Nephron (organoid): ENCODE results near the gene MAPK8.
A peak's percentile ranks its signal among the peaks of the same experiment; 100 is the strongest.

Experiments
- H3K27ac Mint-ChIP-seq, 3 experiments: 2 replicates each; pipeline ENCODE4 v1.8.0; 2020; ENCODE audit warnings: mixed read lengths in 3 of 3, mild to moderate bottlenecking in 2 of 3, moderate library complexity in 1 of 3
- H3K27me3 Mint-ChIP-seq: 2 replicates; pipeline ENCODE4 v1.8.0; 2021; ENCODE audit warnings: low read depth, mild to moderate bottlenecking, moderate library complexity, mixed read lengths
- H3K36me3 Mint-ChIP-seq: 2 replicates; pipeline ENCODE4 v1.8.0; 2020; ENCODE audit warnings: low read depth, mixed read lengths
- H3K4me1 Mint-ChIP-seq: 2 replicates; pipeline ENCODE4 v1.8.0; 2020; ENCODE audit warnings: mixed read lengths
- H3K4me3 Mint-ChIP-seq, 3 experiments: 2 replicates each; pipeline ENCODE4 v1.8.0; 2020; ENCODE audit warnings: mild to moderate bottlenecking in 3 of 3, mixed read lengths in 3 of 3, moderate library complexity in 2 of 3
- H3K9me3 Mint-ChIP-seq: 2 replicates; pipeline ENCODE4 v1.8.0; 2020; ENCODE audit warnings: mixed read lengths
- TF ChIP-seq, protein P1 (sequence below), 3 experiments: fragments of 200-600 bp; sonication (generic); IDR thresholded peaks; one replicate each; pipeline ENCODE4 v1.5.0; 2021; ENCODE audit warnings: antibody characterized with exemption in 3 of 3; ENCODE audit not compliant: unreplicated experiment in 3 of 3

MAPK8 gene

DNA sequence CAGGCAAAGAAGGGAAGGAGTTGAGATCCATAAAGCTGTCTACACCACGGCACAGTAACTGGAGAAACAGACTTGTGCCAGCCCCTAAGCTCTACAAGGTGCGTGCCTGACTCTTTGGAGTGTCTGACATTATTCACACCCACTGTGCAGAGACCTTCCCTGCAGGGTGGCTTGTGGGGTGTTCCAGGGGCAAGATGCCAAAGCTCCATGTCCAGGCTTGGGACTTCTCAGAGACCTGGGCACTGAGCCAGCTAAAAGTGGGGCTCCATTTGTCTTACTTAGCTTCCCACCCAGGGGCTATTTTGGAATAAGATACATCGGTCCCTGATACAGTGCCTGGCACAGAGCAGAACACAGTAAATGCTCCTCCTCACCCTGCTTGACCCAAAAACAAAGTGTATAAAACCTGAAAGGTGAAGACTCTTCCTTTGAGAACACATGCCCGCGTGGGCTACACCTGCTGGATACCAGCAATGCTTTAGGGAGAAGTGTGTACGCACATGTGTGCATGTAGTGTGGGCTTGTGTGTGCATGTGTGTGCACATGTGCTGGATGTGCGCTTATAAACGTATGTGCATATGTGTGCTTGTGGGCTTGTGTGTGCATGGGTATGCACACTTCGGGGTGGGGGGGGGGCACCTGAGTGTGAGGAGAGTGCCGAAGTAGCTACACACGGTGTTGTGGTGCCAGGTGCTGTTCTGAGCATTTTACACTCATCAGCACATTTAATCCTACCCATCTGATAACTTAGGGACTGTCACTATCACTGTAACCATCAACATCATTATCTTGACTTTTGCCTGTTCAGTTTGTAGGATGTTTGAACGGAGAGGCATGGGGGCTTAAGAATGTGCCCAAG lies 155.4 kb downstream of the MAPK8 start:
- peaks cover 7% of the 10 kb centered on the region for H3K27me3 Mint-ChIP-seq
- no peak overlapping the region for H3K4me3 Mint-ChIP-seq
- peak overlapping the region in 2 of 3 experiments; percentile 49 to 66 for H3K27ac Mint-ChIP-seq
- H3K36me3 Mint-ChIP-seq, result no peaks in the 10 kb centered on the region
- H3K9me3 Mint-ChIP-seq, result no peaks in the 10 kb centered on the region
- H3K4me1 Mint-ChIP-seq, result peaks cover 27% of the 10 kb centered on the region
- TF ChIP-seq, protein P1, sequence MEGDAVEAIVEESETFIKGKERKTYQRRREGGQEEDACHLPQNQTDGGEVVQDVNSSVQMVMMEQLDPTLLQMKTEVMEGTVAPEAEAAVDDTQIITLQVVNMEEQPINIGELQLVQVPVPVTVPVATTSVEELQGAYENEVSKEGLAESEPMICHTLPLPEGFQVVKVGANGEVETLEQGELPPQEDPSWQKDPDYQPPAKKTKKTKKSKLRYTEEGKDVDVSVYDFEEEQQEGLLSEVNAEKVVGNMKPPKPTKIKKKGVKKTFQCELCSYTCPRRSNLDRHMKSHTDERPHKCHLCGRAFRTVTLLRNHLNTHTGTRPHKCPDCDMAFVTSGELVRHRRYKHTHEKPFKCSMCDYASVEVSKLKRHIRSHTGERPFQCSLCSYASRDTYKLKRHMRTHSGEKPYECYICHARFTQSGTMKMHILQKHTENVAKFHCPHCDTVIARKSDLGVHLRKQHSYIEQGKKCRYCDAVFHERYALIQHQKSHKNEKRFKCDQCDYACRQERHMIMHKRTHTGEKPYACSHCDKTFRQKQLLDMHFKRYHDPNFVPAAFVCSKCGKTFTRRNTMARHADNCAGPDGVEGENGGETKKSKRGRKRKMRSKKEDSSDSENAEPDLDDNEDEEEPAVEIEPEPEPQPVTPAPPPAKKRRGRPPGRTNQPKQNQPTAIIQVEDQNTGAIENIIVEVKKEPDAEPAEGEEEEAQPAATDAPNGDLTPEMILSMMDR (IDR thresholded peaks at IDR 0.05; ENCODE audit: unreplicated experiment in 3 of 3), result no peak

DNA sequence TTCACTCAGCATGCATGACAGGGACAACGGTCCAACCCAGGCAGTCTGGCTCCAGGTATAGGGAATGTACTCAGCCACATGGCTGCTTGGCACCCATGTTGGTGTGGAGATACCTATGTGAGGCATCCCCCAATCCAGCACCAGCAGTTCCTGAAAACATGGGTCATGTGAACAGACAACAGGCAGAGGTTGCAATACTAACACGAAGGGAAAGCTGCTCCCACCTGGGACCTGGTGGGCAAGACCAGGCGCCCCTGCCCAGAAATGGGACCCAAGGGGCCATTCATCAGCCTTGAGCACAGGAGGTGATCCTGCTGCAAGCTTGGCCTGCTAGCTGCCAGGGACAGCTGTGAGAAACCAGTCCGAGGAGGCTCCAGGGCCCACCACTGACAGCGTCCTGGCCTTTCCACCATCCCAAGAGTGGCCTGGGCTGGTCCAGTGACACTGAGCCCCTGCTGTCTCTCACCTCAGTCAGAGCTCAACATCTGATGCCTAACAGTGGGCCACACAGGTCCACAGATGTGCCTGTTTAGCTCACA lies 156.1 kb downstream of the MAPK8 start:
- Mint-ChIP-seq H3K27me3 (peaks cover 4% of the 10 kb centered on the region), H3K9me3 (no peaks in the 10 kb centered on the region), H3K4me1 (peaks cover 32% of the 10 kb centered on the region), H3K27ac (peak overlapping the region in 1 of 3 experiments; percentile 66), H3K36me3 (no peaks in the 10 kb centered on the region), H3K4me3 (no peak overlapping the region)
- TF ChIP-seq, protein P1 (IDR thresholded peaks at IDR 0.05; ENCODE audit: unreplicated experiment in 3 of 3), result no peak

DNA sequence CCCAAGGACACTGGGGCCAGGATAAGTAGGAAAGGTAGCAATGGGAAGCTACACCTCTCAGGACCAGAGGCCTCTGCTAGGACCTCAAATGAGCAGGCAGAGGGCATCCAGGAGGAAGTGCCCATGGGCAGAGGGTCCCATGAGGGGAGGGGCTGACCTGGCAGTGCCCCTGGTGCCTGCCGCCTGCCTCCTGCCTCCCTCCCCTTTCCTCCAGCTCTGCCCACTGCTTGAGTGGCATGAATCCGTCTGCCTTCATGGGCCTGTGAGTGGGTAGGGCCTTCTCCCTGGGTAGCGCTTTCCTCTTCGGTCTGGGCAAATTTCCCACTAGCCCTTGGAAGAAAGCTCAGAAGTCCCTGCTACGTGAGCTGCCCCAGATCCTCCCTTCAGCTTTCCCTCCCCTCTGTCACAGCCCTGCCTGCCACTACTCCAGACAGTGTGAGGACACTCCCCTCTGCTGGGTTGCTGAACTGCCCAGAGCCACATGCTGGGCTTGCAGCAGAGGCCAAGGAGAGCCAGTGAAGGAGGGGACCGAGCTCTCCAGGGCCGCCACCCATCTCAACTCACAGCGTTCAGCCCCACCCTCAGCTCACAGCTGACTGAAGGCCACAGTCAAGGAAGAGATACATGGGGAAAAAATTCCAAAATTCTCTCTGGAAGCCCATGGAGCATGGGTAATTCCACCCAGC lies 157.0 kb downstream of the MAPK8 start:
- Mint-ChIP-seq H3K27ac (peak overlapping the region; percentile 62 to 89 (median 81)), H3K36me3 (no peaks in the 10 kb centered on the region), H3K9me3 (no peaks in the 10 kb centered on the region), H3K27me3 (peaks cover 4% of the 10 kb centered on the region), H3K4me3 (no peak overlapping the region), H3K4me1 (peaks cover 41% of the 10 kb centered on the region)
- TF ChIP-seq, protein P1 (IDR thresholded peaks at IDR 0.05; ENCODE audit: unreplicated experiment in 3 of 3), result no peak

DNA sequence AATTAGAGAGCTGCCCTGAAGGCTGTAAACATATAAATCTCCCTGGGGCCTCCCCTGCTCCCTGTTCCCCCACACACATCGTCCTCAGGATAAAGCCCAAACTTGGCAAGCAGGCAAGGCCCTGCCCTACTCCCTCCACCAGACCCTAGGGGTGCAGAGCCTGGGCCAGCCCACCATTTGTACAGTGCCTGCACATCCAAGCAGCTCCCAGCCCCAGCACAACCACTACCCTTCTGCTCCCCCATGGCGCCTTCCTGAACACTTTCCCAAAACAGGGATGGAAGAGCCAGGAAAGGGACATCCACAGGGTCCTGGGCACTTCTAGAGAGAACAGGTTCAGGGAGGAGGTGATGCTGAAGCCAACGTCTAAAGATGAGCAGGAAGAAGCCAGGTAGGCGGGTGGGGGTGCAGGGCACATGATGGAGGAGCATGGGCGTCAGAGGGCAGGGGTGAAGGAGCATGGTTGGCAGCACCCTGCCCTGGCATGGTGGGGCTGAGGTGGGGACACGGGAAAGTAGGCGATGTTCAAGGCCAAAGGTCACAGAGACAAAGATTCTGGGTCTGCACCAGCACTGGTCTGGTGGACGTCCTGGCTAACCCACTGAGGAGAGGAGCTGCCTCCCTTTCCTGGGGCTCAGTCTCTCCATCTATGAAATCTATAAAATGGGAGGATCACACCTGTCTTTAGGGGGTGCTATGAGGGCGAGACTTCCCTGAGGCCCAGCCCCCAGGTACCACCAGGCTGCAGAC lies 157.8 kb downstream of the MAPK8 start:
- H3K36me3 Mint-ChIP-seq, result no peaks in the 10 kb centered on the region
- peaks cover 41% of the 10 kb centered on the region for H3K4me1 Mint-ChIP-seq

More for the DNA sequence above, 157.8 kb downstream of the MAPK8 start:
- Mint-ChIP-seq H3K27ac (peak overlapping the region; percentile 62 to 89 (median 81)), H3K4me3 (peak overlapping the region in 1 of 3 experiments; percentile 2), H3K27me3 (peaks cover 4% of the 10 kb centered on the region), H3K9me3 (no peaks in the 10 kb centered on the region)
- TF ChIP-seq, protein P1 (IDR thresholded peaks at IDR 0.05; ENCODE audit: unreplicated experiment in 3 of 3), result no peak
